ENCODE data around the gene ENTPD8.

ENTPD8 gene

DNA sequence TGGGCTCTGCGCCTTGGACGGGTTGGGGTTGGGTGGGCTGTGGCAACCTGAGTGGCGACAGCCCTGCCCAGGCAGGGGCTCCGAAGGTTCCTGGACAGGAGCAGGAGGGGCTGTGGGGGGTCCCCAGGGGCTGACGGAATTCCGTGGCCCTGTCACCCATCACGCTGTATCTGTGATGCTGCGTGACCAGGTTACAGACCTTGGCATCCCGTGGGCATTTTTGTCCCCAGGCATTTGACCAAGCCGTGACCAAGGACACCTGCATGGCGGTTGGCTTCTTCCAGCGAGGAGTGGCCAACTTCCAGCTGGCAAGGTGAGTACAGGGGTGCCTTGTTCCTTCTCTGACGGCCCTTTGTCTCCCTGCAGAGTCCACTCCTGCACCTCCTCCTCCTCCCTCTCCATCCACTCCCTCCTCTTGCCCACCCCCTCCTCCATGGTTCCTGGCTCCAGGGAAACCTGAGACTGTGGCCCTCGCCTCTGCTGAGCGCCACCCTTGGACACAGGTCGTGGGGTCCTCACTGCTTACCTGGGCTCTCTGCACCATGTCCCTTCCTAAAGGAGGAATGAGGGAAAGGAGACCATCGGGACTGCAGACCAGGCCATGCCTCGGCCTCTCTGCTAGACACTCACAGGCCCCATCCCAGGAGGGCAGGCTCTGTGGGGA is 15.0 kb downstream of the ENTPD8 start:
- no peak overlapping the region for H3K9ac ChIP-seq (ENCODE audit: low read length)
- H2BK15ac ChIP-seq (replicated peaks; ENCODE audit: low read depth), result no peak overlapping the region
- DNase-seq, result no peak
- H2BK120ac ChIP-seq (ENCODE audit: low read depth, low read length), result no peak overlapping the region
- H2AK5ac ChIP-seq (ENCODE audit: low read length), result no peak overlapping the region
- WGBS (ENCODE audit: extremely low coverage, insufficient coverage, low lambda C conversion rate), result no CpG with 5 or more reads among the region's 18 CpGs
- no peak overlapping the region for H3K56ac ChIP-seq (ENCODE audit: low read length)
- no peaks in the 10 kb centered on the region for H3K36me3 ChIP-seq (ENCODE audit: control insufficient read depth, insufficient read depth, low read length)
- no peak overlapping the region for H3K23ac ChIP-seq (ENCODE audit: low read length)
- H3K27ac ChIP-seq (ENCODE audit: low read depth, low read length), result no peak overlapping the region
- no peaks in the 10 kb centered on the region for H3K79me2 ChIP-seq (ENCODE audit: control insufficient read depth, insufficient read depth, low read length)
- no peak overlapping the region for H2BK5ac ChIP-seq (ENCODE audit: low read length)
- H3K4me3 ChIP-seq (ENCODE audit: low read length), result no peak overlapping the region
- H3K18ac ChIP-seq (ENCODE audit: low read length), result no peak overlapping the region
- no peak overlapping the region for H3K4me2 ChIP-seq (ENCODE audit: low read length)
- peaks cover 4% of the 10 kb centered on the region for H3K79me1 ChIP-seq (ENCODE audit: low read length)
- H3K27me3 ChIP-seq (ENCODE audit: insufficient read depth, low read length, poor library complexity), result no peaks in the 10 kb centered on the region
- H3K4me1 ChIP-seq (ENCODE audit: control insufficient read depth, low read depth, low read length), result peaks cover 3% of the 10 kb centered on the region
- H4K5ac ChIP-seq (ENCODE audit: low read length), result no peak overlapping the region
- no peak overlapping the region for H3K4ac ChIP-seq (ENCODE audit: low read depth, low read length)
- H4K8ac ChIP-seq (ENCODE audit: low read depth, low read length), result no peak overlapping the region

DNA sequence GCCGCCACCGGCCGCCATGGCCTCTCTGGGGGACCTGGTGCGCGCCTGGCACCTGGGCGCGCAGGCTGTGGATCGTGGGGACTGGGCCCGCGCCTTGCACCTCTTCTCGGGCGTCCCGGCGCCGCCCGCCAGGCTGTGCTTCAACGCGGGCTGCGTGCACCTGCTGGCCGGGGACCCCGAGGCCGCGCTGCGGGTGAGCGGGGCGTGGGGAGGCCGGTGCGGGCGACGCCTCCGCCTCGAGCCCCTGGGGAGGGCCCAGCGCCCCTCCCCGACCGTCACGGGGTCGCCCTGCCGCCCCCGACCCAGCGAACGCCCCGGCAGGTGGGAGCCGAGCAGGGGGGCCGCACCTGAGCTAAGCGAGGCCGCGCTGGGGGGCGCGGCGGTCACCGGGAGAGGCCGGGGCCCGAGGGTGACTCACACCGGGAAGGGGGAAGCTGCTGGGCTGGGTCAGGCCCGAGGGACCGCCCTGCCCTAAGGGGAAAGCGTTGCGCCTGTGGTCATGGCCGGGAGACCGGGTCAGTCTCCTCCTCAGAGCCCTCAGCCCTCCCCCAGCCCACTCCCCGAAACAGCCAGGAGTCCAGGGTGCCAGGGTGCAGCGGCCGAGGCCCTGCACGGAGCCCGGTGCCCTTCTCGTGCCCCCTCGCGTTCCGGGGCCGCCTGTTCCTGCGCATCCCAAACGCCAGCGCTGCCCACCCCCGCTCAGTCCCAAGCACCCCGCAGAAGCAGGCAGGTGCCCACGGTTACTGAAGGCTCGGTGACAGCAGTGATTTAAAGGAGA is 17.5 kb downstream of the ENTPD8 start:
- Histone ChIP-seq H3K4me3 (ENCODE audit: low read length) (no peak overlapping the region), H3K79me2 (ENCODE audit: control insufficient read depth, insufficient read depth, low read length) (no peaks in the 10 kb centered on the region), H3K4me1 (ENCODE audit: control insufficient read depth, low read depth, low read length) (peaks cover 3% of the 10 kb centered on the region), H3K9ac (ENCODE audit: low read length) (no peak overlapping the region), H2AK5ac (ENCODE audit: low read length) (no peak overlapping the region), H2BK5ac (ENCODE audit: low read length) (no peak overlapping the region), H2BK120ac (ENCODE audit: low read depth, low read length) (no peak overlapping the region), H4K8ac (ENCODE audit: low read depth, low read length) (no peak overlapping the region), H3K4me2 (ENCODE audit: low read length) (peak overlapping the region; percentile 9), H3K27ac (ENCODE audit: low read depth, low read length) (no peak overlapping the region), H3K79me1 (ENCODE audit: low read length) (peaks cover 4% of the 10 kb centered on the region), H3K23ac (ENCODE audit: low read length) (no peak overlapping the region), H3K56ac (ENCODE audit: low read length) (peak overlapping the region; percentile 5), H3K36me3 (ENCODE audit: control insufficient read depth, insufficient read depth, low read length) (no peaks in the 10 kb centered on the region), H3K18ac (ENCODE audit: low read length) (no peak overlapping the region), H4K5ac (ENCODE audit: low read length) (no peak overlapping the region), H2BK15ac (replicated peaks; ENCODE audit: low read depth) (no peak overlapping the region), H3K4ac (ENCODE audit: low read depth, low read length) (no peak overlapping the region), H3K27me3 (ENCODE audit: insufficient read depth, low read length, poor library complexity) (no peaks in the 10 kb centered on the region)
- no CpG with 5 or more reads among the region's 77 CpGs for WGBS (ENCODE audit: extremely low coverage, insufficient coverage, low lambda C conversion rate)
- no peak for DNase-seq

DNA sequence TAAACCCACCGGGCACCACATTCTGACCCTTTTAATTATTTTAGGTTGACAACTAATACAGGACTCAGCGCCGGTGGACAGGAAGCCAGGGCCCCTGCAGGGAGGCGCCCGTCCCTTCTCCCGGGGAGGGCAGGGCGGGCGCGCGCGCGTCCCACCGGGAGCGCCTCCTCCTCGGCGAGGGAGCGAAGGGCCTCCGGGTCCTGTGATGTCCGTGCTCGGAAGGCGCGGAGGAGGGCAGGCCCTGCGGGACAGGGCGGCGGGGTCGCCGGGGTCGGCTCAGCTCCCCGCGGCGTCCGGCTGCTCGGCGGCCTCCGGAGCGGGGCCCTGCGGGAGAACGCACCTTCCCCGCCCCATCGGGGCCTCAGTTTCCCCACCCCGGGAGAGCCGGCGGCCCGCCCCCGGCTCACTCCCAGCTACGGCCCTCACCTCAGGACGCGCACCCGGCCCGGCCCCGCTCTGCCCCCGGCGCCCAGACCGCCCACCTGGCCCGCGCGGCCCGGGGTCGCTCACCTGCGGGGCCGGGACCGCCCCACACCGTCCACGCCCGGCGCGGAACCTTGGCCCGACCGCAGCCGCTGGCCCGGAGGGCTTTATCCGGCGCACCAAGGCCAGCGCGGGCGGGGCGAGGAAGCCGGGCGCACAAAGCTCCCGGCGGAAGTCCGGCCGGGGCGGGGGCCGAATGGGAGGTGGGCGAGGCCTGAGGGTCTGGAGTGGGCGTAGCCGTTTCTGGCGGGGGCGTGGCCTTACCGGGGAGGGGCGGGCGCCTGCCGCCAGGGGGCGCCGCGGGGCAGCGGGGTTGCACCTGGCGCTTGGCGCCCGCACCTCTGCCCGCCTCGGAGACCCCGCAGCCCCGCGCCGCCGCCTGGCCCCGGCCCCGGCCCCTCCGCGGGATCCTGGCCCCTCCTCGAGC is 18.3 kb downstream of the ENTPD8 start, which contains the start of the genes EXD3 and NOXA1:
Gene EXD3 (minus strand): TSS at position 559 of the 910 bp plus-strand sequence. CDS start 27,805 bp downstream, outside the sequence.
Gene NOXA1 (plus strand): TSS at position 790 of the 910 bp plus-strand sequence. CDS start 137 bp downstream, outside the sequence.
- Histone ChIP-seq H4K5ac (ENCODE audit: low read length) (no peak within 1 kb of the TSS), H2BK5ac (ENCODE audit: low read length) (no peak within 1 kb of the TSS), H3K79me1 (ENCODE audit: low read length) (peaks cover 4% of the 10 kb centered on the region), H2BK15ac (replicated peaks; ENCODE audit: low read depth) (no peak within 1 kb of the TSS), H3K23ac (ENCODE audit: low read length) (peak within 1 kb of the TSS; percentile 94), H3K36me3 (ENCODE audit: control insufficient read depth, insufficient read depth, low read length) (no peaks in the 10 kb centered on the region), H3K56ac (ENCODE audit: low read length) (peak within 1 kb of the TSS; percentile 90), H3K4me2 (ENCODE audit: low read length) (peak within 1 kb of the TSS; percentile 91), H2AK5ac (ENCODE audit: low read length) (no peak within 1 kb of the TSS), H3K4ac (ENCODE audit: low read depth, low read length) (no peak within 1 kb of the TSS), H3K9ac (ENCODE audit: low read length) (peak within 1 kb of the TSS; percentile 91), H3K27ac (ENCODE audit: low read depth, low read length) (no peak within 1 kb of the TSS), H4K8ac (ENCODE audit: low read depth, low read length) (peak within 1 kb of the TSS; percentile 67), H3K18ac (ENCODE audit: low read length) (peak within 1 kb of the TSS; percentile 72), H3K27me3 (ENCODE audit: insufficient read depth, low read length, poor library complexity) (no peaks in the 10 kb centered on the region), H3K4me1 (ENCODE audit: control insufficient read depth, low read depth, low read length) (peaks cover 3% of the 10 kb centered on the region), H3K79me2 (ENCODE audit: control insufficient read depth, insufficient read depth, low read length) (no peaks in the 10 kb centered on the region), H3K4me3 (ENCODE audit: low read length) (peak within 1 kb of the TSS; percentile 80), H2BK120ac (ENCODE audit: low read depth, low read length) (no peak within 1 kb of the TSS)
- WGBS (ENCODE audit: extremely low coverage, insufficient coverage, low lambda C conversion rate), result no CpG with 5 or more reads among the region's 113 CpGs
- peak; percentile 93 for DNase-seq

DNA sequence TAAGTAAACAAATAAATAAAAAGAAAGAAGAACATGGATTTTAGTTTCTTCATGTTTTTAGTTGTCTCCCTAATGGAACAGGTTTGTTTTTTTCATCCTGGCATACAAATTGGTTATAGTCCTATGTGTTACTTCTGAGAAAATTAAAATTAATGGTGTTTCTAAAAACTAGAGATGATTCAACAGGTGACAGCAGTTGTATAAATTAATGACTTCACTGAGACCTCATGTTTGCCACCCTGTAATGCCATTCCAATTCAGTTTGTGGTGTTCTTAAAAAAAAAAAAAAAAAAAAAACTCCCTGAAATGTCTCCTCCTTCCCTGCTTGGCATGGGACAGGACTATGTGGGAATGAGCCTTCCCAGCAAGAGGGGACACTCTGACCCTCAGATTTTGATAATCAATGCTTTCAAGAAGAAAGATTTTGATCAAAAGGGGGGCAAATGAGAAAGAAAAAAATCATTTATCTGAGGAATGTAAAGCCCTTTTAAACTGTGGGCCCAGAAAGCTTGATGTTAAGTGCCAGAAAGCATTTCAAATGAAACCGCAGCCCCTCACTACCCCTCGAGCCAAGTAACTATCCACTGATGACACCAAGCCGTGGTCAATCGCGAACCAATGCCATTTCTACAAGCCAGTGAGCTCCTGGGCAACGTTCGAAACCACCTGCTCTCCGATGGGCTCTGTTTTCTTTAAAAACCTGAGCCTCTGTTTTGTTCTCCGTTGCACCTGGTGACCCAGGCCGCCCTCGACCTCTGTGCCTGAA is 19.1 kb downstream of the ENTPD8 start:
- no peaks in the 10 kb centered on the region for H3K79me2 ChIP-seq (ENCODE audit: control insufficient read depth, insufficient read depth, low read length)

More for the DNA sequence above, 19.1 kb downstream of the ENTPD8 start:
- no CpG with 5 or more reads among the region's 11 CpGs for WGBS (ENCODE audit: extremely low coverage, insufficient coverage, low lambda C conversion rate)
- DNase-seq, result no peak
- Histone ChIP-seq H2BK15ac (replicated peaks; ENCODE audit: low read depth) (no peak overlapping the region), H3K23ac (ENCODE audit: low read length) (peak overlapping the region; percentile 45), H3K27ac (ENCODE audit: low read depth, low read length) (no peak overlapping the region), H3K36me3 (ENCODE audit: control insufficient read depth, insufficient read depth, low read length) (no peaks in the 10 kb centered on the region), H4K5ac (ENCODE audit: low read length) (no peak overlapping the region), H3K56ac (ENCODE audit: low read length) (peak overlapping the region; percentile 90), H2AK5ac (ENCODE audit: low read length) (no peak overlapping the region), H3K4me3 (ENCODE audit: low read length) (peak overlapping the region; percentile 80), H3K27me3 (ENCODE audit: insufficient read depth, low read length, poor library complexity) (no peaks in the 10 kb centered on the region), H3K9ac (ENCODE audit: low read length) (peak overlapping the region; percentile 91), H3K18ac (ENCODE audit: low read length) (peak overlapping the region; percentile 72), H2BK5ac (ENCODE audit: low read length) (no peak overlapping the region), H2BK120ac (ENCODE audit: low read depth, low read length) (no peak overlapping the region), H3K4me1 (ENCODE audit: control insufficient read depth, low read depth, low read length) (peaks cover 3% of the 10 kb centered on the region), H3K79me1 (ENCODE audit: low read length) (peaks cover 4% of the 10 kb centered on the region), H3K4ac (ENCODE audit: low read depth, low read length) (no peak overlapping the region), H3K4me2 (ENCODE audit: low read length) (peak overlapping the region; percentile 91), H4K8ac (ENCODE audit: low read depth, low read length) (no peak overlapping the region)

Measured in mesendoderm (in vitro differentiated cells).